B cell (primary cell): ENCODE measurements around the gene PBX2. TPM values are rescaled to one million over a fixed set of nuclear protein-coding genes. Genes with fewer than 3 reads are reported as not detected.

Experiments
- ATAC-seq: fragments of 200-7000 bp; cut with Tn5 transposase; one replicate; pipeline ENCODE4 v1.10.0; 2021; ENCODE audit warnings: low read depth, mild to moderate bottlenecking, moderate number of reproducible peaks, moderate library complexity
- CTCF ChIA-PET: fragments of 350-600 bp; sonication (Branson Sonifier 250); formaldehyde crosslinking; loops from one replicate; lab custom pipeline; 2021; ENCODE audit warnings: antibody characterized with exemption, inconsistent platforms; lab: Charles Lee
- POLR2A ChIA-PET: fragments of 350-600 bp; sonication (Branson Sonifier 250); formaldehyde crosslinking; loops from one replicate; lab custom pipeline; 2021; ENCODE audit warnings: antibody characterized with exemption; lab: Charles Lee
- DNase-seq: peaks from one replicate; pipeline ENCODE4 v3.0.0; 2013
- H2AFZ ChIP-seq: 2 replicates; pipeline ENCODE4 v1.6.1; 2012; ENCODE audit warnings: mild to moderate bottlenecking, low read depth, low read length; ENCODE audit not compliant: insufficient read depth, poor library complexity, severe bottlenecking
- H3K27ac ChIP-seq, 2 donors: 1 replicate in 1 of 2; 2 replicates in 1 of 2; pipeline ENCODE4 v1.5.1; 2012 to 2013; ENCODE audit warnings: low read length in 2 of 2, mild to moderate bottlenecking in 2 of 2, moderate library complexity in 1 of 2
- H3K27me3 ChIP-seq, 4 experiments: fragments of 200-600 bp in 1 of 4; sonication (generic) in 1 of 4; replicated peaks in 1 of 4; 1 replicate in 2 of 4; 2 replicates in 2 of 4; pipeline versions ENCODE4 v1.6.1 to v1.7.0; 2013 to 2016; ENCODE audit warnings: low read length in 3 of 4, mild to moderate bottlenecking in 2 of 4, mixed read lengths in 1 of 4, moderate library complexity in 1 of 4; ENCODE audit not compliant: insufficient read depth in 4 of 4, control insufficient read depth in 3 of 4; ENCODE audit errors: control extremely low read depth in 1 of 4
- H3K36me3 ChIP-seq, 2 experiments: replicated peaks in 1 of 2; 1 replicate in 1 of 2; 2 replicates in 1 of 2; pipeline versions ENCODE4 v1.6.1 to v1.7.1; 2013; ENCODE audit warnings: low read length in 1 of 2; ENCODE audit not compliant: insufficient read depth in 2 of 2, control insufficient read depth in 1 of 2; ENCODE audit errors: control extremely low read depth in 1 of 2, extremely low read depth in 1 of 2
- H3K4me1 ChIP-seq, 2 donors: fragments of 200-600 bp in 1 of 2; sonication (generic) in 1 of 2; 1 replicate in 1 of 2; 2 replicates in 1 of 2; pipeline versions ENCODE4 v1.5.1 to v1.6.1; 2013 to 2017; ENCODE audit warnings: low read length in 2 of 2; ENCODE audit not compliant: control insufficient read depth in 2 of 2, insufficient read depth in 2 of 2
- H3K4me2 ChIP-seq: replicated peaks from 2 replicates; pipeline ENCODE3; 2012; ENCODE audit warnings: mild to moderate bottlenecking, low read depth, low read length; ENCODE audit not compliant: poor library complexity, severe bottlenecking
- H3K4me3 ChIP-seq, 5 experiments: fragments of 200-600 bp in 1 of 5; sonication (generic) in 1 of 5; 1 replicate in 3 of 5; 2 replicates in 2 of 5; pipeline versions ENCODE4 v1.5.1 to v1.7.0; 2011 to 2016; ENCODE audit warnings: low read length in 4 of 5, mild to moderate bottlenecking in 4 of 5, low read depth in 2 of 5, control low read depth in 1 of 5, moderate library complexity in 1 of 5; ENCODE audit not compliant: insufficient read depth in 1 of 5; ENCODE audit errors: control extremely low read depth in 1 of 5, extremely low read depth in 1 of 5
- H3K79me2 ChIP-seq: fragments of 200-600 bp; sonication (generic); one replicate; pipeline ENCODE4 v1.6.0; 2016; ENCODE audit warnings: low read length; ENCODE audit not compliant: control insufficient read depth, insufficient read depth
- H3K9ac ChIP-seq: fragments of 200-600 bp; sonication (generic); 2 replicates; pipeline ENCODE4 v1.6.1; 2017; ENCODE audit warnings: mild to moderate bottlenecking, low read length, moderate library complexity
- H3K9me3 ChIP-seq, 3 donors: one replicate each; pipeline versions ENCODE4 v1.6.1 to v1.7.1; 2013; ENCODE audit warnings: low read length in 2 of 3; ENCODE audit not compliant: control insufficient read depth in 2 of 3, insufficient read depth in 1 of 3; ENCODE audit errors: control extremely low read depth in 1 of 3
- H4K20me1 ChIP-seq: 2 replicates; pipeline ENCODE4 v1.6.0; 2012; ENCODE audit warnings: mild to moderate bottlenecking, low read length; ENCODE audit not compliant: insufficient read depth, control insufficient read depth, poor library complexity, severe bottlenecking
- H3K27ac Mint-ChIP-seq: one replicate; pipeline ENCODE4 v1.8.0; 2021; ENCODE audit warnings: mixed read lengths
- H3K27me3 Mint-ChIP-seq: one replicate; pipeline ENCODE4 v1.8.0; 2021; ENCODE audit warnings: mixed read lengths
- H3K4me1 Mint-ChIP-seq: one replicate; pipeline ENCODE4 v1.8.0; 2021; ENCODE audit warnings: mixed read lengths
- H3K4me3 Mint-ChIP-seq: one replicate; pipeline ENCODE4 v1.8.0; 2021; ENCODE audit warnings: mixed read lengths
- H3K9me3 Mint-ChIP-seq: one replicate; pipeline ENCODE4 v1.8.0; 2022; ENCODE audit warnings: mixed read lengths; ENCODE audit not compliant: insufficient read depth
- CTCF ChIP-seq: fragments of 200-600 bp; IDR thresholded peaks from one replicate; pipeline ENCODE4 v1.8.0; 2022; ENCODE audit warnings: antibody characterized with exemption, mild to moderate bottlenecking
- EZH2 ChIP-seq: IDR thresholded peaks from 2 replicates; pipeline ENCODE4 v1.6.1; 2012; ENCODE audit warnings: borderline replicate concordance, low read depth, mild to moderate bottlenecking, moderate library complexity, low read length; ENCODE audit not compliant: insufficient read depth, poor library complexity, severe bottlenecking
- WGBS: methylation state at CpG from one replicate; pipeline ENCODE4 v1.1.5; 2013; ENCODE audit warnings: missing lambda C conversion rate; ENCODE audit not compliant: insufficient coverage; 5-methylcytosine and 5-hydroxymethylcytosine counted together
- intact Hi-C: fragments of 100-400 bp; cut with micrococcal nuclease; formaldehyde crosslinking; loops from one replicate; pipeline ENCODE4 v1.10.0; 2022
- polyA plus RNA-seq: library from polyadenylated mRNA; depleted of rRNA; stranded (reverse); fragments of >200 nt; gene quantifications from 2 replicates; pipeline ENCODE4 v1.2.3, GENCODE V29; 2012
- total RNA-seq, 2 donors: library from RNA; stranded (reverse); fragments of 120-200 nt in 1 of 2; gene quantifications; 1 replicate in 1 of 2; 2 replicates in 1 of 2; pipeline versions ENCODE4 v1.2.3 to v1.2.4, GENCODE V29; 2013 to 2022

PBX2 gene
- total and polyA plus RNA-seq, 2 donors (not counting 1 experiment from before 2014, with no cell fraction given), result 128 to 188 TPM

GRCh38 chr6:32210191-32210601 lies 20.2 kb upstream of the PBX2 start:
- Histone ChIP-seq H3K9ac (no peak overlapping the region), H3K9me3 (no peaks in the 10 kb centered on the region), H4K20me1 (no peaks in the 10 kb centered on the region), H3K36me3 (no peaks in the 10 kb centered on the region), H3K4me3 (no peak overlapping the region), H3K4me2 (no peak overlapping the region), H3K4me1 (peaks cover 0 to 6% of the 10 kb centered on the region in 2 donors), H3K27ac (no peak overlapping the region), H3K27me3 (no peaks in the 10 kb centered on the region), H2AFZ (no peak overlapping the region), H3K79me2 (no peaks in the 10 kb centered on the region)
- WGBS, result 91% methylated on average over 5 of the region's 5 CpGs
- DNase-seq (no peak), ATAC-seq (no peak)
- Mint-ChIP-seq H3K4me3 (no peak overlapping the region), H3K27ac (no peak overlapping the region), H3K9me3 (no peaks in the 10 kb centered on the region), H3K27me3 (no peaks in the 10 kb centered on the region), H3K4me1 (peaks cover 13% of the 10 kb centered on the region)
- no peak for TF ChIP-seq EZH2
- TF ChIP-seq CTCF, result no peak
- POLR2A ChIA-PET, result no interaction called here
- CTCF ChIA-PET, result no interaction called here
- intact Hi-C loops, result no loop called here

GRCh38 chr6:32208996-32209395 lies 19.0 kb upstream of the PBX2 start:
- POLR2A ChIA-PET, result interaction anchor here (0.6 kb wide), 1 partner anchor 1109 kb away, joined by 5 read pairs; the partner anchor contains the start of gene ZBTB22
- Histone ChIP-seq H3K4me3 (no peak overlapping the region), H3K27ac (no peak overlapping the region), H4K20me1 (no peaks in the 10 kb centered on the region), H3K27me3 (peaks cover 0 to 3% (median 0%) of the 10 kb centered on the region in 4 experiments), H3K4me1 (peaks cover 0 to 3% of the 10 kb centered on the region in 2 donors), H3K4me2 (no peak overlapping the region), H3K79me2 (no peaks in the 10 kb centered on the region), H2AFZ (no peak overlapping the region), H3K36me3 (no peaks in the 10 kb centered on the region), H3K9ac (no peak overlapping the region), H3K9me3 (no peaks in the 10 kb centered on the region)
- Mint-ChIP-seq H3K27ac (no peak overlapping the region), H3K4me1 (peaks cover 9% of the 10 kb centered on the region), H3K4me3 (no peak overlapping the region), H3K9me3 (no peaks in the 10 kb centered on the region), H3K27me3 (peaks cover 8% of the 10 kb centered on the region)
- DNase-seq (no peak), ATAC-seq (no peak)
- intact Hi-C loops, result no loop called here
- TF ChIP-seq EZH2 (no peak), CTCF (no peak)
- CTCF ChIA-PET, result no interaction called here
- no CpG with 5 or more reads among the region's 1 CpG for WGBS
